HL-60 (cell line): Measurements from ENCODE around the gene ZNF629.

ENCODE experiments used
- DNase-seq, 2 experiments: peaks; one replicate each; pipeline ENCODE4 v3.0.0-alpha.2; 2010 to 2020; ENCODE audit warnings: low read depth in 1 of 2, low spot score in 1 of 2
- H3K27ac ChIP-seq: fragments of 250-450 bp; sonication (Bioruptor Pico); replicated peaks from 2 replicates; pipeline ENCODE4 v1.5.1; 2020; ENCODE audit warnings: mild to moderate bottlenecking, moderate library complexity
- H3K27me3 ChIP-seq: fragments of 250-450 bp; sonication (Bioruptor Pico); 2 replicates; pipeline ENCODE4 v1.5.1; 2021; ENCODE audit warnings: mild to moderate bottlenecking, moderate library complexity; ENCODE audit not compliant: insufficient read depth, poor library complexity, severe bottlenecking
- H3K4me3 ChIP-seq: replicated peaks from 2 replicates; pipeline ENCODE4 v1.5.1; 2011; ENCODE audit warnings: mild to moderate bottlenecking, control low read depth, low read length; ENCODE audit not compliant: insufficient read depth
- GABPA ChIP-seq: IDR thresholded peaks from 2 replicates; pipeline ENCODE4 v1.6.1; 2012; ENCODE audit warnings: low read depth
- POLR2AphosphoS5 ChIP-seq: IDR thresholded peaks from 2 replicates; pipeline ENCODE4 v1.6.1; 2012; ENCODE audit warnings: low read depth
- REST ChIP-seq: IDR thresholded peaks from 2 replicates; pipeline ENCODE4 v1.6.1; 2012; ENCODE audit warnings: low read depth; ENCODE audit not compliant: insufficient replicate concordance
- SPI1 ChIP-seq: IDR thresholded peaks from 2 replicates; pipeline ENCODE4 v1.6.1; 2012; ENCODE audit warnings: low read depth, mild to moderate bottlenecking, borderline replicate concordance
- TF ChIP-seq, protein P1 (sequence below): IDR thresholded peaks from one replicate; pipeline ENCODE4 v1.5.1; 2011; ENCODE audit warnings: low read length, control low read depth, inconsistent platforms; ENCODE audit not compliant: insufficient read depth

Gene ZNF629

GRCh38 chr16:30787613-30788378 lies 791 bp upstream of the ZNF629 start:
- no peak overlapping the region for H3K27ac ChIP-seq
- TF ChIP-seq POLR2AphosphoS5, result no peak
- no peak for TF ChIP-seq SPI1
- TF ChIP-seq REST, result no peak
- TF ChIP-seq, protein P1, sequence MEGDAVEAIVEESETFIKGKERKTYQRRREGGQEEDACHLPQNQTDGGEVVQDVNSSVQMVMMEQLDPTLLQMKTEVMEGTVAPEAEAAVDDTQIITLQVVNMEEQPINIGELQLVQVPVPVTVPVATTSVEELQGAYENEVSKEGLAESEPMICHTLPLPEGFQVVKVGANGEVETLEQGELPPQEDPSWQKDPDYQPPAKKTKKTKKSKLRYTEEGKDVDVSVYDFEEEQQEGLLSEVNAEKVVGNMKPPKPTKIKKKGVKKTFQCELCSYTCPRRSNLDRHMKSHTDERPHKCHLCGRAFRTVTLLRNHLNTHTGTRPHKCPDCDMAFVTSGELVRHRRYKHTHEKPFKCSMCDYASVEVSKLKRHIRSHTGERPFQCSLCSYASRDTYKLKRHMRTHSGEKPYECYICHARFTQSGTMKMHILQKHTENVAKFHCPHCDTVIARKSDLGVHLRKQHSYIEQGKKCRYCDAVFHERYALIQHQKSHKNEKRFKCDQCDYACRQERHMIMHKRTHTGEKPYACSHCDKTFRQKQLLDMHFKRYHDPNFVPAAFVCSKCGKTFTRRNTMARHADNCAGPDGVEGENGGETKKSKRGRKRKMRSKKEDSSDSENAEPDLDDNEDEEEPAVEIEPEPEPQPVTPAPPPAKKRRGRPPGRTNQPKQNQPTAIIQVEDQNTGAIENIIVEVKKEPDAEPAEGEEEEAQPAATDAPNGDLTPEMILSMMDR, result no peak
- TF ChIP-seq GABPA, result no peak
- H3K4me3 ChIP-seq, result peak overlapping the region; percentile 89; the same call in 1 of the 2 replicates
- DNase-seq, result no peak
- no peaks in the 10 kb centered on the region for H3K27me3 ChIP-seq

DNA sequence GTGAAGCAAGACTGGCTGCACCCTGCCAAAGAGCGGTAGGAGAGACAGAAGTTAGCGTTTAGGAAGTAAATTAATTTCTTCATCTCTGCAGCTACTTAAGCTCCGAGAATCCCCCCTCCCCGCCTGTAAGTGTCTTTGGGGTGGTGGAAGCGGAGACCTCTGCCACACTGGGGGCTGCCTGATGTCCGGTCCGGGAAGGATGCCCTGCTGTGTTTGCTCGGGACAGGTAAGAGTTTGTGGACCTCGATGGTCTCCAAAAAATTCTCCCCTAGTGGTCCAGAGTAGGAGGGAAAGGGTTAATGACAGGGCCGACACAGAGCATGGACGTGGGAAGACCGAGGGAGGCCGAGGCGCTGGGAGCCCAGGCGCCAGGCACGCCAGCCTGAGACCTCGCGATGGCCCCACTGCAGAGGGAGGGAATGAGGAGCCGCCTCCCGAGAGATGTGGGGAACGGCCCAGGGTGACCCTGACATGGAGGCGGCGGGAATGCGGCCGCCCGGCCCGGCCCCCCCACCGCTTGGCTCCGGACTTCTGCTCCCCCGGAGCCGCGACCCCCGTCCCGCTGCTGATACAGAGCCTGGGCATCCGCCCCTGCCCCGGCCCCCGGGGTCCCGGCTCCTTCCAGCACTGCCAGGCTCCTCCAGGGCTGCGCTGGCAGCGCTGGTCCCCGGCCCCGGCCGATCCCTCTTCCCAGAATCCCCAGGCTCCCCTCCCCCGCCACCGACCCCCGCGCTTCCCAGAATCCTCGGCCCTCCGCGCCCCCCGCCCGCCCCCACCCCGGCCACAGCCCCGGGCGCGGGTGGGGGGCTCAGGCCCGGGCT lies 680 bp downstream of the ZNF629 start:
- TF ChIP-seq REST, result no peak
- TF ChIP-seq GABPA, result no peak
- TF ChIP-seq POLR2AphosphoS5, result no peak
- TF ChIP-seq SPI1, result no peak
- TF ChIP-seq, protein P1, result no peak
- H3K27me3 ChIP-seq, result no peaks in the 10 kb centered on the region
- H3K4me3 ChIP-seq, result peak overlapping the region; percentile 89
- peak in 1 of 2 experiments; percentile 51 for DNase-seq
- H3K27ac ChIP-seq, result peak overlapping the region; percentile 38

DNA sequence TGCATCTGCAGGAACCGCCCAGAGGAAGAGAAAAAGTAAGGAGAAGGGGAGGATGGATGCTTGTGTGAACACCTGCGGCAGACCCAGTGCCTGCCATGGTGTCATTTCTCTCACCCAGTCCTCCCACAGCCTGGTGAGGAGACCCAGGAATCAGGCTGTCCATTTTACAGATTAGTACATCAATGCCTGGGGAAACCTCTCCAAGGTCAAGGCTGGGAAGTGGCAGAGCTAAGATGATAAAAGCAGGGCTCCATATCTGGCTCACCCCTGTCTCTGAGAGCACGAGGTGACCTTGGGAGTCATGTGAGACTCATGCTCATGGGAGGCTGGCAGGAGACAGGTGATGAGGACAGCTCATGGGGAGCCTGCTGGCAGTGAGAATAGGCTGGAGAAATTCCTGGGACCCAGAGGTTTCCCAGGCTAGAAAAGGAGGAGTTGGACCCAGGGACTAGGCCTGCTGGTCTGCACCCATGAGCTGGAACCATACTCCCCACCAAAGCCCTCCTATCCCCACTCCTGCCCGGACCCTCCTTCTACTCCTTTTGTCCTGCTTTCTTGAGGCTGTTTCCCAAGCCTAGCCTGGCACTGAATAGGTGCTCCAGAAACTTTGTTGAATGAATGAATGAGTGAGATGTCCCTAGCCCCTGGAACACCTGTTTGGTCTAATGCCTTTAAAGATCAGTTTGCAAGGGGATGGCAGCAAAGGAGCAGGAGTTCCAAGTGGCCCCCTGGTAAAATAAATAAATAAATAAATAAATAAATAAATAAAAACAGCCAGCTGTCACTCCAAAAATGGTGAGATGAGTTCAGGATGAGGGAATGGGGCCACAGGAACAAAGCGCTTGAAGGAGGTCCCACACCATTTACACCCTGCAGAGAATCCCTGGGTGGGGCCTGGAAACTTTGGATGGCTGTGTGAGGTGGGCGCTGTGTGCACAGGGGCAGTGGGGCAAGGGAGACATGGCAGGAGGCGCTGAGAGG lies 1.6 kb downstream of the ZNF629 start:
- no peak for DNase-seq
- H3K27me3 ChIP-seq, result no peaks in the 10 kb centered on the region
- TF ChIP-seq POLR2AphosphoS5 (no peak), REST (no peak), SPI1 (no peak), GABPA (no peak)
- TF ChIP-seq, protein P1, result no peak
- H3K27ac ChIP-seq, result no peak overlapping the region
- H3K4me3 ChIP-seq, result peak overlapping the region; percentile 89; the same call in 1 of the 2 replicates
